ENCODE measurements around the gene SUN2.

Gene SUN2

GRCh38 chr22:38694940-38695339 is 60.9 kb downstream of the SUN2 start:
- DNase-seq, result no peak

- no peak for DNase-seq
Observed at GRCh38 chr22:38694049-38694448, 61.7 kb downstream of the SUN2 start.

GRCh38 chr22:38689651-38690050 is 66.1 kb downstream of the SUN2 start:
- no peak for DNase-seq

- no peak for DNase-seq
Observed at GRCh38 chr22:38685761-38686160, 70.0 kb downstream of the SUN2 start.

- DNase-seq, result no peak
Observed at GRCh38 chr22:38684895-38685294, 70.9 kb downstream of the SUN2 start.
